MCF 10A (cell line): ENCODE results near the gene RBAK. TPM values are rescaled to one million over a fixed set of nuclear protein-coding genes. Genes with fewer than 3 reads are reported as not detected.

Source experiments
- BruUV-seq: library from RNA; stranded (reverse); fragments of 400-500 nt; replicated peaks from 2 replicates; lab custom pipeline; 2021; lab: Mats Ljungman, UMichigan
- CTCF ChIA-PET: fragments of 300-600 bp; sonication (Branson Sonifier 250); formaldehyde crosslinking; extraction: SDS; loops from one replicate; lab custom pipeline; 2021; ENCODE audit warnings: antibody characterized with exemption, inconsistent platforms; lab: Yijun Ruan, JAX
- POLR2A ChIA-PET: fragments of 300-600, 350-650 bp; sonication (Branson Sonifier 250); formaldehyde crosslinking; extraction: SDS; loops from one replicate; lab custom pipeline; 2020; ENCODE audit warnings: antibody characterized with exemption, inconsistent platforms; lab: Yijun Ruan, JAX
- DNase-seq: peaks from one replicate; pipeline ENCODE4 v3.0.0-alpha.2; 2018; ENCODE audit not compliant: unreplicated experiment
- H3K27ac Mint-ChIP-seq: one replicate; pipeline ENCODE4 v1.8.0; 2022; ENCODE audit warnings: mild to moderate bottlenecking, low read depth, mixed read lengths; ENCODE audit not compliant: unreplicated experiment
- H3K27me3 Mint-ChIP-seq: one replicate; pipeline ENCODE4 v1.8.0; 2022; ENCODE audit warnings: mixed read lengths; ENCODE audit not compliant: insufficient read depth, unreplicated experiment
- H3K36me3 Mint-ChIP-seq: one replicate; pipeline ENCODE4 v1.8.0; 2022; ENCODE audit warnings: mild to moderate bottlenecking, moderate library complexity, mixed read lengths; ENCODE audit not compliant: insufficient read depth, unreplicated experiment
- H3K4me1 Mint-ChIP-seq: one replicate; pipeline ENCODE4 v1.8.0; 2022; ENCODE audit warnings: mixed read lengths; ENCODE audit not compliant: insufficient read depth, unreplicated experiment
- H3K4me3 Mint-ChIP-seq: one replicate; pipeline ENCODE4 v1.8.0; 2022; ENCODE audit warnings: mild to moderate bottlenecking, moderate library complexity, mixed read lengths; ENCODE audit not compliant: unreplicated experiment
- H3K9me3 Mint-ChIP-seq: one replicate; pipeline ENCODE4 v1.8.0; 2022; ENCODE audit warnings: mixed read lengths; ENCODE audit not compliant: unreplicated experiment
- CTCF ChIP-seq: fragments of 200-600 bp; IDR thresholded peaks from one replicate; pipeline ENCODE4 v1.8.0; 2022; ENCODE audit warnings: antibody characterized with exemption, mild to moderate bottlenecking; ENCODE audit not compliant: unreplicated experiment
- intact Hi-C: fragments of 100-400 bp; cut with micrococcal nuclease; formaldehyde crosslinking; loops from 2 replicates; pipeline ENCODE4 v1.14.1; 2022
- total RNA-seq: library from RNA; stranded (reverse); gene quantifications from 2 replicates; pipeline ENCODE4 v1.2.3, GENCODE V29; 2022

RBAK gene
- total RNA-seq, 1 experiment from 2014 or later: 14.4 TPM

DNA sequence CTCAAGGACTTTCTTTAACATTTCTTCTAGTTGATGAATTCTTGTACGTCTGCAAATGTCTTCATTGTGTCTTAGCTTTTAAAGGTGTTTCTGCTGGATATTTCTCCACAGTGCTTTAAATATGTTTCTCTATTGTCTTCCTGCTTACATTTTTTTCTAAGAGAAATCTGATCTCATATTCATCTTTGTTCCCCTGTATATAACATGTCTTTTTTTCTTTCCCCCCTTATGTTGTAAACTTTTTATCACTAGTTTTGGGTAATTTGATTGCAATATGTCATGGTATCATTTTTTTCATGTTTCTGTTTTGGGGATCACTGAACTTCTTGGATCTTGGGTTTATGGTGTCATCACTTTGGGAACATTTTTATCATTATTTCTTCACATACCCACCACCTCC, 7.5 kb downstream of the RBAK start:
- intact Hi-C loops: no loop called here
- Mint-ChIP-seq H3K36me3 (peaks cover 87% of the 10 kb centered on the region), H3K27me3 (no peaks in the 10 kb centered on the region), H3K27ac (no peak overlapping the region), H3K4me1 (no peaks in the 10 kb centered on the region), H3K9me3 (peaks cover 43% of the 10 kb centered on the region), H3K4me3 (no peak overlapping the region)
- no peak for DNase-seq
- POLR2A ChIA-PET: no interaction called here
- TF ChIP-seq CTCF: no peak
- CTCF ChIA-PET: no interaction called here
- BruUV-seq: no TSS peak

- no peaks in the 10 kb centered on the region for H3K4me1 Mint-ChIP-seq
- H3K9me3 Mint-ChIP-seq: peaks cover 25% of the 10 kb centered on the region
- POLR2A ChIA-PET: interaction anchor here (1.2 kb wide), 1 partner anchor 20 kb away, joined by 3 read pairs; no protein-coding TSS in a partner anchor
- no peak for TF ChIP-seq CTCF
- no peak overlapping the region for H3K27ac Mint-ChIP-seq
- no peak overlapping the region for H3K4me3 Mint-ChIP-seq
- CTCF ChIA-PET: interaction anchor here (0.6 to 1.0 kb wide), 2 partner anchors 23 to 723 kb away, joined by 3 to 7 read pairs; no protein-coding TSS in a partner anchor
- H3K36me3 Mint-ChIP-seq: peaks cover 91% of the 10 kb centered on the region
- no peaks in the 10 kb centered on the region for H3K27me3 Mint-ChIP-seq
- BruUV-seq: no TSS peak
- DNase-seq: no peak
- intact Hi-C loops: no loop called here
Observed at GRCh38 chr7:5063698-5064097, 18.0 kb downstream of the RBAK start.

GRCh38 chr7:5064391-5065106, 18.9 kb downstream of the RBAK start:
- Mint-ChIP-seq H3K27ac (no peak overlapping the region), H3K27me3 (no peaks in the 10 kb centered on the region), H3K4me3 (no peak overlapping the region), H3K36me3 (peaks cover 88% of the 10 kb centered on the region), H3K9me3 (peaks cover 17% of the 10 kb centered on the region), H3K4me1 (no peaks in the 10 kb centered on the region)
- TF ChIP-seq CTCF: no peak
- BruUV-seq: no TSS peak
- no peak for DNase-seq
- CTCF ChIA-PET: no interaction called here
- intact Hi-C loops: no loop called here
- POLR2A ChIA-PET: interaction anchor here (1.2 kb wide), 1 partner anchor 21 kb away, joined by 3 read pairs; no protein-coding TSS in a partner anchor

GRCh38 chr7:5065107-5065407, 19.4 kb downstream of the RBAK start:
- TF ChIP-seq CTCF: no peak
- Mint-ChIP-seq H3K4me3 (no peak overlapping the region), H3K27me3 (no peaks in the 10 kb centered on the region), H3K27ac (no peak overlapping the region), H3K9me3 (peaks cover 17% of the 10 kb centered on the region), H3K36me3 (peaks cover 83% of the 10 kb centered on the region), H3K4me1 (no peaks in the 10 kb centered on the region)
- CTCF ChIA-PET: no interaction called here
- DNase-seq: no peak
- intact Hi-C loops: no loop called here
- no TSS peak for BruUV-seq
- POLR2A ChIA-PET: no interaction called here
